GM23338 (cell line): Measurements from ENCODE around the gene KCND2. TPM values are rescaled to one million over a fixed set of nuclear protein-coding genes. Genes with fewer than 3 reads are reported as not detected.

Source experiments
- CREB1 ChIP-seq: fragments of 250-450 bp; sonication (Bioruptor Pico); IDR thresholded peaks from 2 replicates; pipeline ENCODE4 v1.5.0; 2020; ENCODE audit warnings: low read depth, mild to moderate bottlenecking, moderate library complexity
- EZH2 ChIP-seq: fragments of 200-600 bp; sonication (generic); IDR thresholded peaks from one replicate; pipeline ENCODE4 v1.8.0; 2017; ENCODE audit warnings: antibody characterized with exemption, mild to moderate bottlenecking, low read depth; ENCODE audit not compliant: unreplicated experiment
- EZH2phosphoT487 ChIP-seq: fragments of 200-600 bp; sonication (generic); IDR thresholded peaks from one replicate; pipeline ENCODE4 v1.8.1; 2018; ENCODE audit warnings: antibody characterized with exemption; ENCODE audit not compliant: unreplicated experiment
- JUNB ChIP-seq: IDR thresholded peaks from one replicate; pipeline ENCODE4 v1.6.1; 2016; ENCODE audit warnings: antibody characterized with exemption; ENCODE audit not compliant: unreplicated experiment
- POLR2AphosphoS5 ChIP-seq: IDR thresholded peaks from 2 replicates; pipeline ENCODE4 v1.6.1; 2016; ENCODE audit warnings: antibody characterized with exemption, low read depth
- STAT1 ChIP-seq: IDR thresholded peaks from one replicate; pipeline ENCODE4 v1.6.1; 2016; ENCODE audit warnings: antibody characterized with exemption; ENCODE audit not compliant: unreplicated experiment
- polyA plus RNA-seq: library from polyadenylated mRNA; unstranded; fragments of >200 nt; fragmentation: Nextera tagmentation; extraction: Ambion mirVana; gene quantifications from 2 replicates; pipeline ENCODE4 v1.2.1, GENCODE V29; 2016
- total RNA-seq: library from RNA; depleted of rRNA; stranded (reverse); fragments of >200 nt; shearing (Covaris generic); gene quantifications from 2 replicates; pipeline ENCODE4 v1.2.3, GENCODE V29; 2014
- TF ChIP-seq, protein P1 (sequence below): fragments of 250-450 bp; sonication (Bioruptor Pico); IDR thresholded peaks from 2 replicates; pipeline ENCODE4 v1.5.0; 2020; ENCODE audit warnings: mild to moderate bottlenecking, moderate library complexity
- TF ChIP-seq, protein P2 (sequence below), 2 experiments: fragments of 200-600 bp in 1 of 2; sonication (generic) in 1 of 2; conservative IDR thresholded peaks; 2 replicates each; pipeline versions ENCODE4 v1.5.1 to v1.6.1; 2016 to 2017; ENCODE audit warnings: antibody characterized with exemption in 2 of 2, low read depth in 2 of 2, mild to moderate bottlenecking in 2 of 2, moderate library complexity in 1 of 2
- TF ChIP-seq, protein P3 (sequence below): IDR thresholded peaks from one replicate; pipeline ENCODE4 v1.6.1; 2018; ENCODE audit warnings: antibody characterized with exemption; ENCODE audit not compliant: unreplicated experiment

Gene KCND2
- total and polyA plus RNA-seq, 2 experiments from 2014 or later: 7.1 to 15.6 TPM

DNA sequence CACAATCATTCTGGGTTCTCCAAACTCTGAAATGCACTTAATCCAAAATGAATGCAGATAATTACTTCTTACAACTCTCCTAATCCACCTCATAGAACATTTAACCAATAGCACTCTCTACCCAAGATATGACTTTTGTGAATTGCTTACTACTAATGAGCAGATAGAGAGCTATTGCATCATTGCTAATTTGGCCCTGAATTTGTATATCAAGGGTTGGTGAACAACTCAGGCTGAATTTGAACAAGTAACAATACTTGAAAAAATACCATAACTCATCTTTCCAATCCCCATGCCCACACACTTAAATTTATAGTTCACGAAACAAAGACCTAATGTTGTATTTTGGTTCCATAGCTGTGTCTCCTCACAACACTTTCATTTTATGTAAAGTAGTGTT is 339.0 kb downstream of the KCND2 start (continued):
- TF ChIP-seq, protein P1, sequence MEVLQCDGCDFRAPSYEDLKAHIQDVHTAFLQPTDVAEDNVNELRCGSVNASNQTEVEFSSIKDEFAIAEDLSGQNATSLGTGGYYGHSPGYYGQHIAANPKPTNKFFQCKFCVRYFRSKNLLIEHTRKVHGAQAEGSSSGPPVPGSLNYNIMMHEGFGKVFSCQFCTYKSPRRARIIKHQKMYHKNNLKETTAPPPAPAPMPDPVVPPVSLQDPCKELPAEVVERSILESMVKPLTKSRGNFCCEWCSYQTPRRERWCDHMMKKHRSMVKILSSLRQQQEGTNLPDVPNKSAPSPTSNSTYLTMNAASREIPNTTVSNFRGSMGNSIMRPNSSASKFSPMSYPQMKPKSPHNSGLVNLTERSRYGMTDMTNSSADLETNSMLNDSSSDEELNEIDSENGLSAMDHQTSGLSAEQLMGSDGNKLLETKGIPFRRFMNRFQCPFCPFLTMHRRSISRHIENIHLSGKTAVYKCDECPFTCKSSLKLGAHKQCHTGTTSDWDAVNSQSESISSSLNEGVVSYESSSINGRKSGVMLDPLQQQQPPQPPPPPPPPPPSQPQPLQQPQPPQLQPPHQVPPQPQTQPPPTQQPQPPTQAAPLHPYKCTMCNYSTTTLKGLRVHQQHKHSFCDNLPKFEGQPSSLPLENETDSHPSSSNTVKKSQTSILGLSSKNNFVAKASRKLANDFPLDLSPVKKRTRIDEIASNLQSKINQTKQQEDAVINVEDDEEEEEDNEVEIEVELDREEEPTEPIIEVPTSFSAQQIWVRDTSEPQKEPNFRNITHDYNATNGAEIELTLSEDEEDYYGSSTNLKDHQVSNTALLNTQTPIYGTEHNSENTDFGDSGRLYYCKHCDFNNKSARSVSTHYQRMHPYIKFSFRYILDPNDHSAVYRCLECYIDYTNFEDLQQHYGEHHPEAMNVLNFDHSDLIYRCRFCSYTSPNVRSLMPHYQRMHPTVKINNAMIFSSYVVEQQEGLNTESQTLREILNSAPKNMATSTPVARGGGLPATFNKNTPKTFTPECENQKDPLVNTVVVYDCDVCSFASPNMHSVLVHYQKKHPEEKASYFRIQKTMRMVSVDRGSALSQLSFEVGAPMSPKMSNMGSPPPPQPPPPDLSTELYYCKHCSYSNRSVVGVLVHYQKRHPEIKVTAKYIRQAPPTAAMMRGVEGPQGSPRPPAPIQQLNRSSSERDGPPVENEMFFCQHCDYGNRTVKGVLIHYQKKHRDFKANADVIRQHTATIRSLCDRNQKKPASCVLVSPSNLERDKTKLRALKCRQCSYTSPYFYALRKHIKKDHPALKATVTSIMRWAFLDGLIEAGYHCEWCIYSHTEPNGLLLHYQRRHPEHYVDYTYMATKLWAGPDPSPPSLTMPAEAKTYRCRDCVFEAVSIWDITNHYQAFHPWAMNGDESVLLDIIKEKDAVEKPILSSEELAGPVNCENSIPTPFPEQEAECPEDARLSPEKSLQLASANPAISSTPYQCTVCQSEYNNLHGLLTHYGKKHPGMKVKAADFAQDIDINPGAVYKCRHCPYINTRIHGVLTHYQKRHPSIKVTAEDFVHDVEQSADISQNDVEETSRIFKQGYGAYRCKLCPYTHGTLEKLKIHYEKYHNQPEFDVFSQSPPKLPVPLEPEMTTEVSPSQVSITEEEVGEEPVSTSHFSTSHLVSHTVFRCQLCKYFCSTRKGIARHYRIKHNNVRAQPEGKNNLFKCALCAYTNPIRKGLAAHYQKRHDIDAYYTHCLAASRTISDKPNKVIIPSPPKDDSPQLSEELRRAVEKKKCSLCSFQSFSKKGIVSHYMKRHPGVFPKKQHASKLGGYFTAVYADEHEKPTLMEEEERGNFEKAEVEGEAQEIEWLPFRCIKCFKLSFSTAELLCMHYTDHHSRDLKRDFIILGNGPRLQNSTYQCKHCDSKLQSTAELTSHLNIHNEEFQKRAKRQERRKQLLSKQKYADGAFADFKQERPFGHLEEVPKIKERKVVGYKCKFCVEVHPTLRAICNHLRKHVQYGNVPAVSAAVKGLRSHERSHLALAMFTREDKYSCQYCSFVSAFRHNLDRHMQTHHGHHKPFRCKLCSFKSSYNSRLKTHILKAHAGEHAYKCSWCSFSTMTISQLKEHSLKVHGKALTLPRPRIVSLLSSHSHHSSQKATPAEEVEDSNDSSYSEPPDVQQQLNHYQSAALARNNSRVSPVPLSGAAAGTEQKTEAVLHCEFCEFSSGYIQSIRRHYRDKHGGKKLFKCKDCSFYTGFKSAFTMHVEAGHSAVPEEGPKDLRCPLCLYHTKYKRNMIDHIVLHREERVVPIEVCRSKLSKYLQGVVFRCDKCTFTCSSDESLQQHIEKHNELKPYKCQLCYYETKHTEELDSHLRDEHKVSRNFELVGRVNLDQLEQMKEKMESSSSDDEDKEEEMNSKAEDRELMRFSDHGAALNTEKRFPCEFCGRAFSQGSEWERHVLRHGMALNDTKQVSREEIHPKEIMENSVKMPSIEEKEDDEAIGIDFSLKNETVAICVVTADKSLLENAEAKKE (CRISPR knock-in tag): no peak
- TF ChIP-seq JUNB (no peak), EZH2 (no peak), POLR2AphosphoS5 (no peak), EZH2phosphoT487 (no peak), STAT1 (no peak), CREB1 (CRISPR knock-in tag) (no peak)
- TF ChIP-seq, protein P2, sequence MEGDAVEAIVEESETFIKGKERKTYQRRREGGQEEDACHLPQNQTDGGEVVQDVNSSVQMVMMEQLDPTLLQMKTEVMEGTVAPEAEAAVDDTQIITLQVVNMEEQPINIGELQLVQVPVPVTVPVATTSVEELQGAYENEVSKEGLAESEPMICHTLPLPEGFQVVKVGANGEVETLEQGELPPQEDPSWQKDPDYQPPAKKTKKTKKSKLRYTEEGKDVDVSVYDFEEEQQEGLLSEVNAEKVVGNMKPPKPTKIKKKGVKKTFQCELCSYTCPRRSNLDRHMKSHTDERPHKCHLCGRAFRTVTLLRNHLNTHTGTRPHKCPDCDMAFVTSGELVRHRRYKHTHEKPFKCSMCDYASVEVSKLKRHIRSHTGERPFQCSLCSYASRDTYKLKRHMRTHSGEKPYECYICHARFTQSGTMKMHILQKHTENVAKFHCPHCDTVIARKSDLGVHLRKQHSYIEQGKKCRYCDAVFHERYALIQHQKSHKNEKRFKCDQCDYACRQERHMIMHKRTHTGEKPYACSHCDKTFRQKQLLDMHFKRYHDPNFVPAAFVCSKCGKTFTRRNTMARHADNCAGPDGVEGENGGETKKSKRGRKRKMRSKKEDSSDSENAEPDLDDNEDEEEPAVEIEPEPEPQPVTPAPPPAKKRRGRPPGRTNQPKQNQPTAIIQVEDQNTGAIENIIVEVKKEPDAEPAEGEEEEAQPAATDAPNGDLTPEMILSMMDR (conservative IDR thresholded peaks at IDR 0.05; ENCODE audit: low read depth in 2 of 2): no peak
- TF ChIP-seq, protein P3, sequence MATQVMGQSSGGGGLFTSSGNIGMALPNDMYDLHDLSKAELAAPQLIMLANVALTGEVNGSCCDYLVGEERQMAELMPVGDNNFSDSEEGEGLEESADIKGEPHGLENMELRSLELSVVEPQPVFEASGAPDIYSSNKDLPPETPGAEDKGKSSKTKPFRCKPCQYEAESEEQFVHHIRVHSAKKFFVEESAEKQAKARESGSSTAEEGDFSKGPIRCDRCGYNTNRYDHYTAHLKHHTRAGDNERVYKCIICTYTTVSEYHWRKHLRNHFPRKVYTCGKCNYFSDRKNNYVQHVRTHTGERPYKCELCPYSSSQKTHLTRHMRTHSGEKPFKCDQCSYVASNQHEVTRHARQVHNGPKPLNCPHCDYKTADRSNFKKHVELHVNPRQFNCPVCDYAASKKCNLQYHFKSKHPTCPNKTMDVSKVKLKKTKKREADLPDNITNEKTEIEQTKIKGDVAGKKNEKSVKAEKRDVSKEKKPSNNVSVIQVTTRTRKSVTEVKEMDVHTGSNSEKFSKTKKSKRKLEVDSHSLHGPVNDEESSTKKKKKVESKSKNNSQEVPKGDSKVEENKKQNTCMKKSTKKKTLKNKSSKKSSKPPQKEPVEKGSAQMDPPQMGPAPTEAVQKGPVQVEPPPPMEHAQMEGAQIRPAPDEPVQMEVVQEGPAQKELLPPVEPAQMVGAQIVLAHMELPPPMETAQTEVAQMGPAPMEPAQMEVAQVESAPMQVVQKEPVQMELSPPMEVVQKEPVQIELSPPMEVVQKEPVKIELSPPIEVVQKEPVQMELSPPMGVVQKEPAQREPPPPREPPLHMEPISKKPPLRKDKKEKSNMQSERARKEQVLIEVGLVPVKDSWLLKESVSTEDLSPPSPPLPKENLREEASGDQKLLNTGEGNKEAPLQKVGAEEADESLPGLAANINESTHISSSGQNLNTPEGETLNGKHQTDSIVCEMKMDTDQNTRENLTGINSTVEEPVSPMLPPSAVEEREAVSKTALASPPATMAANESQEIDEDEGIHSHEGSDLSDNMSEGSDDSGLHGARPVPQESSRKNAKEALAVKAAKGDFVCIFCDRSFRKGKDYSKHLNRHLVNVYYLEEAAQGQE: no peak
